Adrenal gland (tissue), 12 donors: Measurements from ENCODE around the gene ANKRD11. TPM values are rescaled to one million over a fixed set of nuclear protein-coding genes. Genes with fewer than 3 reads are reported as not detected.

Experiments used
- DNase-seq, 7 donors: peaks; one replicate each; pipeline ENCODE4 v3.0.0-alpha.2; 2019 to 2020
- H3K27ac ChIP-seq, 5 donors: fragments of 200-600 bp; sonication (generic) in 4 of 5; 1 replicate in 3 of 5; 2 replicates in 2 of 5; pipeline versions ENCODE4 v1.5.1 to v1.8.0; 2016 to 2020; ENCODE audit warnings: mild to moderate bottlenecking in 1 of 5
- H3K27me3 ChIP-seq: fragments of 200-600 bp; 2 replicates; pipeline ENCODE4 v1.8.0; 2021
- H3K36me3 ChIP-seq, 2 donors: fragments of 200-600 bp; replicated peaks in 1 of 2; 1 replicate in 1 of 2; 2 replicates in 1 of 2; pipeline versions ENCODE4 v1.5.1 to v1.8.0; 2018 to 2022
- H3K4me1 ChIP-seq, 2 donors: fragments of 200-600 bp; replicated peaks in 1 of 2; 1 replicate in 1 of 2; 2 replicates in 1 of 2; pipeline versions ENCODE4 v1.5.1 to v1.8.0; 2018 to 2021
- H3K4me3 ChIP-seq, 4 donors: fragments of 200-600 bp; sonication (generic) in 3 of 4; one replicate each; pipeline ENCODE4 v1.5.1; 2016 to 2018
- H3K9me3 ChIP-seq, 3 donors: fragments of 200-600 bp; sonication (generic) in 1 of 3; replicated peaks in 1 of 3; 1 replicate in 2 of 3; 2 replicates in 1 of 3; pipeline versions ENCODE4 v1.5.1 to v1.8.0; 2016 to 2021
- CTCF ChIP-seq, 6 experiments: fragments of 450-650 bp in 4 of 6; fragments of 200-600 bp in 2 of 6; sonication (generic) in 1 of 6; IDR thresholded peaks; 1 replicate in 5 of 6; 2 replicates in 1 of 6; pipeline versions ENCODE4 v1.5.1 to v1.8.0; 2016 to 2021; ENCODE audit warnings: antibody characterized with exemption in 6 of 6, mild to moderate bottlenecking in 2 of 6, moderate library complexity in 1 of 6
- POLR2A ChIP-seq, 2 donors: fragments of 450-650 bp; IDR thresholded peaks; one replicate each; pipeline ENCODE4 v1.6.1; 2017; ENCODE audit warnings: antibody characterized with exemption in 2 of 2, mild to moderate bottlenecking in 2 of 2, moderate library complexity in 1 of 2
- WGBS, 4 donors: extraction: QIAGEN DNeasy Blood & Tissue Kit in 2 of 4; methylation state at CpG; one replicate each; pipeline versions ENCODE4 v1.1.5 to v1.1.7; 2013 to 2017; 5-methylcytosine and 5-hydroxymethylcytosine counted together
- intact Hi-C, 2 donors: fragments of 100-400 bp; cut with DNase I; formaldehyde crosslinking; loops; one replicate each; pipeline versions ENCODE4 v1.14.1 to v1.15.0; 2022 to 2023
- polyA plus RNA-seq, 3 donors: library from polyadenylated mRNA; stranded (reverse); fragments of 200-250 nt in 2 of 3; fragments of 350-450 nt in 1 of 3; fragmentation: Illumina TruSeq in 1 of 3; extraction: RNeasy Lipid Tissue Mini Kit (QIAGEN cat#74804) in 1 of 3; gene quantifications; one replicate each; pipeline ENCODE4 v1.2.3, GENCODE V29; 2013 to 2014
- total RNA-seq, 9 donors: library from RNA; depleted of rRNA in 4 of 9; stranded (reverse); fragments of >200 nt in 4 of 9; fragments of 120-200 nt in 1 of 9; fragmentation: NEBNext Ultra II Directional in 1 of 9; extraction: Animal tissue kit (Norgen Biotek cat#: 25700) in 1 of 9; gene quantifications; one replicate each; pipeline versions ENCODE4 v1.1.0 to v1.2.4, GENCODE V29; 2013 to 2023
- donor health status: healthy with polysubstance abuse.
- donor health status: Bipolar disorder and iron deficiency.
- donor health status: DM: yes; HTN: yes; CAD: no.
- donor health status: DM: no; HTN: no; CAD: no.
- donor health status: DM: no; HTN: no; CAD: no.
- donor health status: DM: yes; HTN: yes; CAD: no.

Gene ANKRD11
- total and polyA plus RNA-seq, 12 donors, result 29.7 to 127 (median 80.1) TPM

DNA sequence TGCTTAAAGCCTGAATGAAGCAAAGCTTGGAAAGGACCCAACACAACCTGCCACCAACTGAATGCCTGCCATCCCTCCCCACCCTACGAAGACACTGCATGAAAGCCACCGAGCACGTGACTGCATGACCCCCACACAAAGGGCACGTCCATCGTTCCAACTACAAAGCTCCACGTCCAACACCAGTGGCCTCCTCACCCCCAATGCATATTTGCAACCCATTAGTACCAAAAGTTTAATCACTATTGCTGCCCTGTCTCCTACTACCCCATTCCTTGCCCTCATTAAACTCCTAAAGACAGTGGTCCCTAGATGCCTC is 43.4 kb downstream of the ANKRD11 start:
- Histone ChIP-seq H3K4me3 (no peak overlapping the region), H3K27me3 (no peaks in the 10 kb centered on the region), H3K36me3 (no peaks in the 10 kb centered on the region), H3K27ac (no peak overlapping the region), H3K4me1 (peaks cover 39 to 76% of the 10 kb centered on the region in 2 donors), H3K9me3 (no peaks in the 10 kb centered on the region)
- WGBS, 4 donors, result 56 to 77% (median 62%) methylated on average over 5 to 6 of the region's 6 CpGs
- TF ChIP-seq CTCF (IDR thresholded peaks at IDR 0.05), result no peak
- no peak for TF ChIP-seq POLR2A (IDR thresholded peaks at IDR 0.05)
- no peak for DNase-seq
- intact Hi-C loops, result no loop called here

DNA sequence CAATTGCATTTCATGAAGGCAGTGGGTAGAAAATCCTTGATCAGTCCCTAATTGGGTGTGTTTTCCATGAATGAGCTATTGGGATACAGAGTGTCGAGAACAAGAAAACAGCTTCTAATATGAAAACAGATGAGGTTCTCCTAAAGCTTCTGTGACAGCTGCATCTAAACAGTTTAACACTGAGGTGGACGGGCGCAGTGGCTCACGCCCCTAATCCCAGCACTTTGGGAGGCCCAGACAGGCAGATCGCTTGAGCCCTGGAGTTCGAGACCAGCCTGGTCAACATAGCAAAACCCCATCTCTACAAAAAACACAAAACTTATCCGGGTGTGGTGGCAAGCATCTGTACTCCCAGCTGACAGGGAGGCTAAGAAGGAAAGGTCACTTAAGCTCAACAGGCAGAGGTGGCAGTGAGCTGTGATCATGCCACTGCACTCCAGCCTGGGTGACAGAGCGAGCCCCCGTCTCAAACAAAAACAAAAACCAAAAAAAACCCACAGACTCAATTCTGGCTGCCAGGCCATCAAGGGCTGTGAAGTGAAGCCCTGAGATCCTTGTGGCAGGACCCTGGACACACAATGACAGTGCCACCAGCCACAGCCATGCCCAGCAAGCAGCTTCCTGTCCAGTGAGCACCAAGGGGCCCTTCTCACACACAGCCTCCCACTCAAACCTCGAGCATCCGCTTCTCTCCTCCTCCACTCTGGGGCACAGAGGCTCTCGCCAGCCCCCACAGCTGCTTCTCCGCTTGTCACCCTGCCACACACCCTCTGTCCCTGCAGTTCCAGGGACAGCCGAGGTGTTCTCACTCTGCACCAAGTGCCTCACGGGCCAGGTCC is 44.0 kb downstream of the ANKRD11 start:
- intact Hi-C loops, result no loop called here

DNA sequence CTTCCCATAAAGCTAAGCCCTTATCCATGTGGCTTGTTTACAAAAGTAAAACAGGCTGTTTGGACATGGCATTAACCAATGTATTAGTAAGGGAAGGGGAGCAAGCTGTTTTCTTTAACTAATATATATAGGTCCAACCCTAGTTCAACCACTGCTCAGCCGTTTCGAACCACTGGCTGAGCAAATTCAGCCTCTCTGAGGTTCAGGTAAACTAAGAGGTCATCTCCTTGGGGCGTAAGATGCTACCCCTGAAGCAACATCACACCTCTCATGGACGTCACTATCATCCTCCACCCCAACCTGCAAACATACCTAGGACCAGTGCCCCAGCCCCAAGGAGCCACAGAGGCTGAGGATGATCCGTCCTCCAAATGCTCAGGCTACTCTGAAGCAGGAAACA is 45.2 kb downstream of the ANKRD11 start:
- H3K27ac ChIP-seq, result no peak overlapping the region
- H3K36me3 ChIP-seq, result no peaks in the 10 kb centered on the region
- no peak for TF ChIP-seq POLR2A (IDR thresholded peaks at IDR 0.05)
- no peak for TF ChIP-seq CTCF (IDR thresholded peaks at IDR 0.05)
- peaks cover 38 to 73% of the 10 kb centered on the region in 2 donors for H3K4me1 ChIP-seq
- intact Hi-C loops, result no loop called here
- WGBS, 4 donors, result 81 to 87% (median 81%) methylated on average over 5 of the region's 5 CpGs
- DNase-seq, result no peak
- H3K27me3 ChIP-seq, result no peaks in the 10 kb centered on the region
- no peaks in the 10 kb centered on the region for H3K9me3 ChIP-seq
- no peak overlapping the region for H3K4me3 ChIP-seq

More for the DNA sequence above, 44.0 kb downstream of the ANKRD11 start:
- H3K9me3 ChIP-seq, result no peaks in the 10 kb centered on the region
- no peaks in the 10 kb centered on the region for H3K36me3 ChIP-seq
- WGBS, 4 donors, result 76 to 81% (median 77%) methylated on average over 15 of the region's 15 CpGs
- no peak for TF ChIP-seq POLR2A (IDR thresholded peaks at IDR 0.05)
- TF ChIP-seq CTCF (IDR thresholded peaks at IDR 0.05), result no peak
- no peaks in the 10 kb centered on the region for H3K27me3 ChIP-seq
- DNase-seq, result no peak
- no peak overlapping the region for H3K4me3 ChIP-seq
- H3K4me1 ChIP-seq, result peaks cover 42 to 80% of the 10 kb centered on the region in 2 donors
- H3K27ac ChIP-seq, result no peak overlapping the region

DNA sequence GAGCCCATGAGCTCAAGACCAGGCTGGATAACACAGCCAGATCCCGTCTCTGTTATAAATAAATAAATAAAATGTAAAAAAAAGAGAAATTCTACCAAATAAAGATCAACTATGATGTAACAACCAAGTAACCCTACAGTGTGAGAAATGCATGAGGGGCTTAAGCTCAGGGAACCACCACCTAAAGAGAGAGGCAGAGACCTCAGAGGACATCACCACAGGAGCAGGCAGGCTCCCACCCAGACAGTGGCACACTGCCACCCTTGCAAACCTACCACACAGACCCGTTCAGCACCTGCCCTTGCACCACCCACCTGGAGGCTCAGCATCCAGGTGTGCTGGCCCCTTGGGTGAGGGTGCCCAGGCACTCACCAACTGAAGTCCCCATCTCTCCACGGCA is 45.6 kb downstream of the ANKRD11 start:
- Histone ChIP-seq H3K4me3 (no peak overlapping the region), H3K27me3 (no peaks in the 10 kb centered on the region), H3K27ac (no peak overlapping the region), H3K4me1 (peaks cover 36 to 68% of the 10 kb centered on the region in 2 donors), H3K36me3 (no peaks in the 10 kb centered on the region), H3K9me3 (no peaks in the 10 kb centered on the region)
- 53 to 71% (median 67%) methylated on average over 2 to 3 of the region's 3 CpGs for WGBS, 4 donors
- intact Hi-C loops, result no loop called here
- DNase-seq, result no peak
- TF ChIP-seq POLR2A (IDR thresholded peaks at IDR 0.05), result no peak
- no peak for TF ChIP-seq CTCF (IDR thresholded peaks at IDR 0.05)
